ENCODE data around the gene B4GALT2. TPM values are rescaled to one million over a fixed set of nuclear protein-coding genes. Genes with fewer than 3 reads are reported as not detected.

B4GALT2 gene
- total RNA-seq, 1 experiment from 2014 or later: 76.8 TPM

DNA sequence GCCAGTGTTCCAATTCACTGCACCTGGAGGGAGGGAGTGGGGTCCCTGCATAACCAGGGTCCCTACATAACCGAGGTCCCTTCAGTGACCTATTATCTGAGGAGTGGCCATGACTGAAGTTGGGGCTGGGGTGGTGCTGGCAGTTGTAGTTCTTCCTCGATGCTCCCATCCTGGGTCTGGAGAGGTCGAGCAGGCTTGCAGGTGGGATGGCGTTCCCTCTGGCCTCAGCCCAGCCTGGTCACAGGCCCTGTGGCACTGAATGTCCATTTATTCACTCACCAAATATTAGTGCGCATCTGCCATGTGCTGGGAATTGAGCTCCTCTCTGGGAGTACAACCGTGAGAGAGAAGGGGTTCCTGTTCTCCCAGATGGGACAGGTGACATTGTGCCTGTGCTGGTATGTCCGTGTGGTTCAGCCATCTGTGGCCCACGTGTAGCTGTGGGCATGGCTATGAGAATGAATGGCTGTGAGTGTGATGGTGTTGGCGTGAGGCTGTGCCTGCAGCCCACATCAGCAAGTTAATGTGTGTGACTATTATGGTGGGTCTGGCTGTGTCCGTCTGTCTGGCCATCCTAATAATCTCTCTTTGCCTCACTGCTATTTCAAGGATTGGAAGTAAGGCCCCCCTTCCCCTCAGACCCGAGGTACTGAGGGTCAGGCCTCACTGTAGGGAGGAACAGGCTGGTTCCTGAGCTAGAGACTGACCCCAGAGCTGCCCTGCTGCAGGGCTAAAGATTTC is 56.1 kb downstream of the B4GALT2 start:
- H3K79me2 ChIP-seq (ENCODE audit: insufficient read depth, low read length): no peaks in the 10 kb centered on the region
- H3K36me3 ChIP-seq (ENCODE audit: control insufficient read depth in 1 of 2, insufficient read depth in 2 of 2, low read length in 2 of 2): no peaks in the 10 kb centered on the region
- TF ChIP-seq, protein P1, sequence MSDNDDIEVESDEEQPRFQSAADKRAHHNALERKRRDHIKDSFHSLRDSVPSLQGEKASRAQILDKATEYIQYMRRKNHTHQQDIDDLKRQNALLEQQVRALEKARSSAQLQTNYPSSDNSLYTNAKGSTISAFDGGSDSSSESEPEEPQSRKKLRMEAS (IDR thresholded peaks at IDR 0.05): no peak
- no peak for TF ChIP-seq SP1 (IDR thresholded peaks at IDR 0.05; ENCODE audit: low read depth)
- no peak for TF ChIP-seq RAD21 (IDR thresholded peaks at IDR 0.05; ENCODE audit: low read depth)
- no peak for TF ChIP-seq CEBPB (IDR thresholded peaks at IDR 0.05; ENCODE audit: low read depth)
- TF ChIP-seq ZFX (IDR thresholded peaks at IDR 0.05): no peak
- no peak for TF ChIP-seq SIN3A (IDR thresholded peaks at IDR 0.05; ENCODE audit: low read depth)
- no peak for TF ChIP-seq EZH2 (IDR thresholded peaks at IDR 0.05)
- TF ChIP-seq ZNF274 (IDR thresholded peaks at IDR 0.05; ENCODE audit: low read depth, low read length): no peak
- no peak for TF ChIP-seq CBX3 (IDR thresholded peaks at IDR 0.05; ENCODE audit: low read depth)
- CTCF ChIA-PET: interaction anchor here (1.6 to 3.2 kb wide), 5 partner anchors 13 to 271 kb away, joined by 5 to 46 read pairs (median 21); no protein-coding TSS in a partner anchor
- no peaks in the 10 kb centered on the region for H3K27me3 ChIP-seq (ENCODE audit: insufficient read depth, low read length)
- H3K9me3 ChIP-seq (ENCODE audit: control insufficient read depth in 1 of 2, insufficient read depth in 1 of 2, low read depth in 1 of 2, low read length in 2 of 2): no peaks in the 10 kb centered on the region
- H4K20me1 ChIP-seq (ENCODE audit: insufficient read depth): no peaks in the 10 kb centered on the region
- no peak for ATAC-seq
- peaks cover 18 to 20% of the 10 kb centered on the region in 2 experiments for H3K4me1 ChIP-seq (ENCODE audit: control insufficient read depth in 1 of 2, insufficient read depth in 2 of 2, low read length in 2 of 2)
- H3K4me2 ChIP-seq (ENCODE audit: low read length): no peak overlapping the region
- no peak overlapping the region for H3K27ac ChIP-seq (ENCODE audit: low read depth, low read length)
- H2AFZ ChIP-seq (ENCODE audit: low read depth, low read length, poor library complexity, severe bottlenecking): no peak overlapping the region
- H3K9ac ChIP-seq (ENCODE audit: low read length): no peak overlapping the region
- BruUV-seq (replicated peaks): no TSS peak
- no peak for DNase-seq (ENCODE audit: low read depth, low spot score)
- H3K9me2 ChIP-seq (ENCODE audit: insufficient read depth): no peaks in the 10 kb centered on the region
- POLR2A ChIA-PET: no interaction called here
- intact Hi-C loops (cut with micrococcal nuclease): loop anchor here (10.0 kb wide), 1 partner anchor 810 kb away; no protein-coding TSS in a partner anchor
- no peak overlapping the region for H3K4me3 ChIP-seq (replicated peaks in 1 of 2; ENCODE audit: low read depth in 1 of 2, low read length in 2 of 2)
- RAD21 ChIA-PET (ENCODE audit: low non-redundant PET in 1 of 2, low total read pairs in 2 of 2, uncharacterized antibody in 2 of 2, unreplicated experiment in 2 of 2): interaction anchor here in 1 of 2 experiments (1.8 kb wide), 1 partner anchor 30 kb away, joined by 10 read pairs; no protein-coding TSS in a partner anchor

All from HCT116 (cell line).